ENCODE data around the gene HMGCS2. TPM values are rescaled to one million over a fixed set of nuclear protein-coding genes. Genes with fewer than 3 reads are reported as not detected.
A peak's percentile ranks its signal among the peaks of the same experiment; 100 is the strongest.

HMGCS2 gene
- total and polyA plus RNA-seq, 7 experiments from 2014 or later: not detected

GRCh38 chr1:119742202-119742601 is 26.5 kb downstream of the HMGCS2 start:
- no peak for DNase-seq
- H3K9me3 Mint-ChIP-seq: no peaks in the 10 kb centered on the region
- peaks cover 0 to 13% (median 0%) of the 10 kb centered on the region in 7 donors for H3K4me1 Mint-ChIP-seq
- no peak overlapping the region for H3K4me3 Mint-ChIP-seq
- peaks cover 0 to 11% (median 0%) of the 10 kb centered on the region in 3 experiments for H3K36me3 ChIP-seq (ENCODE audit: control insufficient read depth in 2 of 3, insufficient read depth in 3 of 3, low read length in 3 of 3)
- no peak overlapping the region for H3K4me3 ChIP-seq (ENCODE audit: low read length)
- peaks cover 0 to 5% (median 3%) of the 10 kb centered on the region in 5 donors for H3K36me3 Mint-ChIP-seq
- POLR2A ChIA-PET: interaction anchor here (0.8 kb wide), 1 partner anchor 30 kb away, joined by 3 read pairs; no protein-coding TSS in a partner anchor
- ATAC-seq: no peak
- H3K27ac Mint-ChIP-seq: peak overlapping the region in 1 of 9 donors; percentile 45
- H3K4me1 ChIP-seq (ENCODE audit: control insufficient read depth in 2 of 2, insufficient read depth in 2 of 2, low read length in 2 of 2): no peaks in the 10 kb centered on the region
- no peaks in the 10 kb centered on the region for H3K9me3 ChIP-seq (ENCODE audit: control insufficient read depth in 2 of 3, low read length in 3 of 3)
- no peaks in the 10 kb centered on the region for H3K27me3 ChIP-seq (ENCODE audit: control insufficient read depth in 2 of 2, insufficient read depth in 2 of 2, low read length in 2 of 2)
- H3K27me3 Mint-ChIP-seq: no peaks in the 10 kb centered on the region
- intact Hi-C loops (cut with micrococcal nuclease): no loop called here
- CTCF ChIA-PET: interaction anchor here (0.7 to 0.8 kb wide), 2 partner anchors 206 to 225 kb away, joined by 3 to 5 read pairs; no protein-coding TSS in a partner anchor
- H3K27ac ChIP-seq (ENCODE audit: low read depth, low read length): no peak overlapping the region

DNA sequence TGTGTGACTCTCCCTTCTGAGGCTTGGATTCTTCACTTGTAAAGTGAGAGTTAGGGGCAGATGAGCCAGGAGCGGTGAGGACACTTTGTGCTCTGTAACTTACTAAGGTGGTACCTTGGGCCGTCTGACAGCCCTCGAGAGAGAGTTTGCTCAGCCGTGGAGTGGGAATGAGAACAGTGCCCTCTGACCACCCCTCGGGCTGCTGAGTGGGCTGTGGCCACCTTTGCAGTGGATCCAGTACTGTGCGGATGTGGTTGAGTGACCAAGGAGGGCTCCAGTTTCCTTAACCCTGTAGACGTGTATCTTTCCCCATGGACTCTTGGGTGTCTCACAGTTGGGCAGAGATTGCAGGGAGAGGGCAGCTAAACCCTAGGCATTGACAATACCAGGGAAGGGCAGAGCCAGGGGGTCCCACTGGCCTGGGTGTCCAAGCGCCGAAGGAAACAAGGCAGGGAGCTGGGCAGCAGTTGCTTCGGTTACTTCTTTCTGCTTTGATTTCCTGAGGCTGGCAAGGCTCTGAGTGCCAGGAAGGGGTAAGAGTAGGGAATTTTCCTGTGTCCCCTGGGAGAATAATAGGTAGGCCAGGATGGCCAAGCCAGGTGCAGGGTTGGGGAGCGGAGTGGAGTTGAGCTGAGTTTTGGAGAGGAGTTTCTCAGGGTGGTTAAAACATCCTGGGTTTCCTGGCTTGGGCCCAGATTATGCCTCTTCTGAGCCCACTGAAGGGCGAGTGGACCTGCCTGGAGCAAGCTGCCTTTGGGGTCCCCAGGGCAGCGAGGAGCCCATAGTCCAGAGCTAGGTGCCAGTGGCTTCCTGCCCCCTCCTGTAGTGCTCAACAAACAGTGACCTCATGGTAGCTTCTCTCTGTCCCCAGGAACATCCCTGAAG is 27.6 kb downstream of the HMGCS2 start:
- intact Hi-C loops (cut with micrococcal nuclease): no loop called here
- CTCF ChIA-PET: interaction anchor here (0.6 to 0.8 kb wide), 3 partner anchors 30 to 226 kb away, joined by 3 to 5 read pairs (median 3); no protein-coding TSS in a partner anchor
- H3K27ac Mint-ChIP-seq: peak overlapping the region in 1 of 9 donors; percentile 6

DNA sequence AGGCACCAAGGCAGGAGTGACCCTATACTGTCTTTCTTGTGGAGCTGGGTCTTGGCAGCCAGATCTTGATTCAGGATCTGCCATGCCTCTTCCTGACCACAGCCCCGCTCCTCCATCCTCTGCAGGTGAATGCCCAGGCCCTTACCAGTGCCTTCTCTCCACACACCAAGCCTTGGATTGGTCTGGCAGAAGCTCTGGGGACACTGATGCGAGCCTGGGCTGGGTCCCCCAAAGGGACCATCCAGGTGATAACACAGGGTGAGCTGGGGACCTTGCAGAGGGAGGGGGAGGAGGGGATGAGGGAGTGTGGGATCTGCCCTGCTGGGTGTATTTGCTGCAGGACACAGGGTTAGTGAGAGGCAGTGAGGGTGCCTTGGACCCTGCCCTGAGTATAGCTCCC is 28.4 kb downstream of the HMGCS2 start:
- Histone ChIP-seq H3K27ac (ENCODE audit: low read depth, low read length) (no peak overlapping the region), H3K4me1 (ENCODE audit: control insufficient read depth in 2 of 2, insufficient read depth in 2 of 2, low read length in 2 of 2) (no peaks in the 10 kb centered on the region), H3K36me3 (ENCODE audit: control insufficient read depth in 2 of 3, insufficient read depth in 3 of 3, low read length in 3 of 3) (peaks cover 0 to 18% (median 0%) of the 10 kb centered on the region in 3 experiments), H3K27me3 (ENCODE audit: control insufficient read depth in 2 of 2, insufficient read depth in 2 of 2, low read length in 2 of 2) (no peaks in the 10 kb centered on the region), H3K4me3 (ENCODE audit: low read length) (no peak overlapping the region), H3K9me3 (ENCODE audit: control insufficient read depth in 2 of 3, low read length in 3 of 3) (no peaks in the 10 kb centered on the region)
- H3K27ac Mint-ChIP-seq: no peak overlapping the region
- peaks cover 0 to 7% (median 0%) of the 10 kb centered on the region in 7 donors for H3K4me1 Mint-ChIP-seq
- ATAC-seq (no peak), DNase-seq (no peak)
- no peak overlapping the region for H3K4me3 Mint-ChIP-seq
- no peaks in the 10 kb centered on the region for H3K9me3 Mint-ChIP-seq
- ChIA-PET POLR2A (no interaction called here), CTCF (no interaction called here)
- peaks cover 0 to 10% (median 5%) of the 10 kb centered on the region in 5 donors for H3K36me3 Mint-ChIP-seq
- H3K27me3 Mint-ChIP-seq: no peaks in the 10 kb centered on the region
- intact Hi-C loops (cut with micrococcal nuclease): no loop called here

More for the DNA sequence above, 27.6 kb downstream of the HMGCS2 start:
- H3K36me3 ChIP-seq (ENCODE audit: control insufficient read depth in 2 of 3, insufficient read depth in 3 of 3, low read length in 3 of 3): peaks cover 0 to 11% (median 0%) of the 10 kb centered on the region in 3 experiments
- no peaks in the 10 kb centered on the region for H3K4me1 ChIP-seq (ENCODE audit: control insufficient read depth in 2 of 2, insufficient read depth in 2 of 2, low read length in 2 of 2)
- H3K27ac ChIP-seq (ENCODE audit: low read depth, low read length): no peak overlapping the region
- H3K4me1 Mint-ChIP-seq: peaks cover 0 to 13% (median 0%) of the 10 kb centered on the region in 7 donors
- no peaks in the 10 kb centered on the region for H3K27me3 ChIP-seq (ENCODE audit: control insufficient read depth in 2 of 2, insufficient read depth in 2 of 2, low read length in 2 of 2)
- H3K4me3 ChIP-seq (ENCODE audit: low read length): no peak overlapping the region
- no peaks in the 10 kb centered on the region for H3K27me3 Mint-ChIP-seq
- H3K9me3 Mint-ChIP-seq: no peaks in the 10 kb centered on the region
- ATAC-seq (no peak), DNase-seq (no peak)
- no peak overlapping the region for H3K4me3 Mint-ChIP-seq
- H3K36me3 Mint-ChIP-seq: peaks cover 0 to 8% (median 4%) of the 10 kb centered on the region in 5 donors
- POLR2A ChIA-PET: no interaction called here
- no peaks in the 10 kb centered on the region for H3K9me3 ChIP-seq (ENCODE audit: control insufficient read depth in 2 of 3, low read length in 3 of 3)

- no peaks in the 10 kb centered on the region for H3K4me1 ChIP-seq (ENCODE audit: control insufficient read depth in 2 of 2, insufficient read depth in 2 of 2, low read length in 2 of 2)
- Mint-ChIP-seq H3K9me3 (no peaks in the 10 kb centered on the region), H3K27me3 (no peaks in the 10 kb centered on the region), H3K36me3 (peaks cover 0 to 15% (median 9%) of the 10 kb centered on the region in 5 donors), H3K4me1 (peaks cover 0 to 3% (median 0%) of the 10 kb centered on the region in 7 donors), H3K4me3 (no peak overlapping the region), H3K27ac (peak overlapping the region in 1 of 9 donors; percentile 51)
- H3K27ac ChIP-seq (ENCODE audit: low read depth, low read length): no peak overlapping the region
- H3K9me3 ChIP-seq (ENCODE audit: control insufficient read depth in 2 of 3, low read length in 3 of 3): no peaks in the 10 kb centered on the region
- ATAC-seq (no peak), DNase-seq (no peak)
- H3K27me3 ChIP-seq (ENCODE audit: control insufficient read depth in 2 of 2, insufficient read depth in 2 of 2, low read length in 2 of 2): no peaks in the 10 kb centered on the region
- intact Hi-C loops (cut with micrococcal nuclease): no loop called here
- peaks cover 0 to 25% (median 0%) of the 10 kb centered on the region in 3 experiments for H3K36me3 ChIP-seq (ENCODE audit: control insufficient read depth in 2 of 3, insufficient read depth in 3 of 3, low read length in 3 of 3)
- H3K4me3 ChIP-seq (ENCODE audit: low read length): no peak overlapping the region
- CTCF ChIA-PET: no interaction called here
- POLR2A ChIA-PET: no interaction called here
Observed at GRCh38 chr1:119739150-119739549, 29.6 kb downstream of the HMGCS2 start.

DNA sequence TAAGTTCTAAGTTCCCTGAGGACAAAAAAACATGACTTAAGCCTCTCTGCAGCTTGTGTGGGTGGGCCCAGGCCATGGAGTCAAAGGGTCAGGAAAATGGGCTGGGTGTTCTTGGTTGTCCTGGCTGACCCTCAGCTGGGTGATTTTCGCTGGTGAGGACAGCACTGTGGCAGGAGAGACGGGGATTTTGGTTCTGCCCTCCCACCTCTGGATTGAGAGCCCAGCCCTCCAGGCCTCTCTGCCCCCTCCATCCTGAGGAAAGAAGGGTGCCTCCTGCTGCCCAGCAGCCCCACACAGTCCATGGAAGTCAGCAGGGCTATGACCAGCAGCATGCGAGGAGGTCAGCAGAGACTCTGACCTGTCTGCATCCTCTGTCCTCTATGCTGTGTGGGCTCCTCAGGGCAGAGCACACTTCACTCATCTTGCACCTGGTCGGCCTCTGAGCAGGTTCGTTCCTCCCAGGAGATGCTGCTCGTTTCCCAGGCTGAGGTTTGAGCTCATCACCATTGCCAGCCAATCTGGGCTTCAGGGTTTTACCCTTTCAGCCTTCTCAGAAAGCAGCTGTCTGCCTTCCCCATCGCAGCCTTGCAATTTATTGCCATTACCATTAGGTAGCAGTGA is 30.5 kb downstream of the HMGCS2 start:
- intact Hi-C loops (cut with micrococcal nuclease): no loop called here
- H3K9me3 Mint-ChIP-seq: no peaks in the 10 kb centered on the region
- Histone ChIP-seq H3K4me3 (ENCODE audit: low read length) (no peak overlapping the region), H3K36me3 (ENCODE audit: control insufficient read depth in 2 of 3, insufficient read depth in 3 of 3, low read length in 3 of 3) (peaks cover 0 to 25% (median 0%) of the 10 kb centered on the region in 3 experiments), H3K27ac (ENCODE audit: low read depth, low read length) (no peak overlapping the region), H3K27me3 (ENCODE audit: control insufficient read depth in 2 of 2, insufficient read depth in 2 of 2, low read length in 2 of 2) (no peaks in the 10 kb centered on the region), H3K4me1 (ENCODE audit: control insufficient read depth in 2 of 2, insufficient read depth in 2 of 2, low read length in 2 of 2) (no peaks in the 10 kb centered on the region), H3K9me3 (ENCODE audit: control insufficient read depth in 2 of 3, low read length in 3 of 3) (no peaks in the 10 kb centered on the region)
- peaks cover 0 to 2% (median 0%) of the 10 kb centered on the region in 7 donors for H3K4me1 Mint-ChIP-seq
- peaks cover 0 to 15% (median 9%) of the 10 kb centered on the region in 5 donors for H3K36me3 Mint-ChIP-seq
- H3K27me3 Mint-ChIP-seq: no peaks in the 10 kb centered on the region
- no peak for ATAC-seq
- CTCF ChIA-PET: no interaction called here
- DNase-seq: no peak
- POLR2A ChIA-PET: no interaction called here
- H3K27ac Mint-ChIP-seq: no peak overlapping the region
- H3K4me3 Mint-ChIP-seq: no peak overlapping the region

- CTCF ChIA-PET: no interaction called here
- Histone ChIP-seq H3K27ac (ENCODE audit: low read depth, low read length) (no peak overlapping the region), H3K4me3 (ENCODE audit: low read length) (no peak overlapping the region), H3K36me3 (ENCODE audit: control insufficient read depth in 2 of 3, insufficient read depth in 3 of 3, low read length in 3 of 3) (peaks cover 0 to 22% (median 0%) of the 10 kb centered on the region in 3 experiments), H3K9me3 (ENCODE audit: control insufficient read depth in 2 of 3, low read length in 3 of 3) (no peaks in the 10 kb centered on the region), H3K4me1 (ENCODE audit: control insufficient read depth in 2 of 2, insufficient read depth in 2 of 2, low read length in 2 of 2) (no peaks in the 10 kb centered on the region), H3K27me3 (ENCODE audit: control insufficient read depth in 2 of 2, insufficient read depth in 2 of 2, low read length in 2 of 2) (no peaks in the 10 kb centered on the region)
- DNase-seq (no peak), ATAC-seq (no peak)
- no peaks in the 10 kb centered on the region for H3K27me3 Mint-ChIP-seq
- peak overlapping the region in 1 of 9 donors; percentile 51 for H3K27ac Mint-ChIP-seq
- POLR2A ChIA-PET: no interaction called here
- H3K4me3 Mint-ChIP-seq: no peak overlapping the region
- intact Hi-C loops (cut with micrococcal nuclease): no loop called here
- no peaks in the 10 kb centered on the region for H3K9me3 Mint-ChIP-seq
- peaks cover 0 to 15% (median 9%) of the 10 kb centered on the region in 5 donors for H3K36me3 Mint-ChIP-seq
- H3K4me1 Mint-ChIP-seq: peaks cover 0 to 2% (median 0%) of the 10 kb centered on the region in 7 donors
Observed at GRCh38 chr1:119737040-119737682, 31.5 kb downstream of the HMGCS2 start.

Measured in naive thymus-derived CD4-positive, alpha-beta T cell (primary cell).